HCT116 (cell line): Measurements from ENCODE around the gene TNFAIP2.

Experiments
- ATF3 ChIP-seq: IDR thresholded peaks from 2 replicates; pipeline ENCODE4 v1.6.1; 2012
- CBX3 ChIP-seq: IDR thresholded peaks from 2 replicates; pipeline ENCODE4 v1.6.1; 2012; ENCODE audit warnings: low read depth
- CEBPB ChIP-seq: IDR thresholded peaks from 2 replicates; pipeline ENCODE4 v1.6.1; 2012; ENCODE audit warnings: low read depth
- CTCF ChIP-seq, 3 experiments: fragments of 200-600 bp in 1 of 3; sonication (generic) in 1 of 3; IDR thresholded peaks in 2 of 3; conservative IDR thresholded peaks in 1 of 3; 2 replicates each; pipeline ENCODE4 v1.5.1; 2012 to 2017; ENCODE audit warnings: low read depth in 2 of 3, low read length in 2 of 3, antibody characterized with exemption in 1 of 3, borderline replicate concordance in 1 of 3, control low read depth in 1 of 3, mild to moderate bottlenecking in 1 of 3, mixed read lengths in 1 of 3, mixed run types in 1 of 3, moderate library complexity in 1 of 3; ENCODE audit not compliant: insufficient read depth in 1 of 3
- EZH2phosphoT487 ChIP-seq: fragments of 200-600 bp; IDR thresholded peaks from 2 replicates; pipeline ENCODE4 v1.6.1; 2018; ENCODE audit warnings: antibody characterized with exemption, borderline replicate concordance
- JUND ChIP-seq: IDR thresholded peaks from 2 replicates; pipeline ENCODE4 v1.6.1; 2012
- POLR2A ChIP-seq: IDR thresholded peaks from 2 replicates; pipeline ENCODE4 v1.7.0; 2011; ENCODE audit warnings: borderline replicate concordance; ENCODE audit not compliant: insufficient read depth, insufficient read length; ENCODE audit errors: extremely low read depth
- RAD21 ChIP-seq: IDR thresholded peaks from 2 replicates; pipeline ENCODE4 v1.6.1; 2012; ENCODE audit warnings: low read depth, mild to moderate bottlenecking
- REST ChIP-seq: IDR thresholded peaks from 2 replicates; pipeline ENCODE4 v1.6.1; 2012; ENCODE audit warnings: low read depth
- SIN3A ChIP-seq: IDR thresholded peaks from 2 replicates; pipeline ENCODE4 v1.6.1; 2012; ENCODE audit warnings: low read depth
- TCF7L2 ChIP-seq: IDR thresholded peaks from 2 replicates; pipeline ENCODE4 v1.7.0; 2011; ENCODE audit warnings: borderline replicate concordance, inconsistent platforms; ENCODE audit not compliant: insufficient read depth, insufficient read length; ENCODE audit errors: extremely low read depth
- YY1 ChIP-seq: IDR thresholded peaks from 2 replicates; pipeline ENCODE4 v1.6.1; 2011; ENCODE audit warnings: low read length, low read depth, moderate library complexity, mild to moderate bottlenecking; ENCODE audit not compliant: insufficient replicate concordance; ENCODE audit errors: extremely low read depth
- ZBTB33 ChIP-seq: IDR thresholded peaks from 2 replicates; pipeline ENCODE4 v1.6.1; 2011; ENCODE audit warnings: mild to moderate bottlenecking, low read length, moderate library complexity; ENCODE audit not compliant: insufficient replicate concordance; ENCODE audit errors: extremely low read depth
- ZNF274 ChIP-seq: fragments of 200-500 bp; sonication (Bioruptor generic); IDR thresholded peaks from 2 replicates; pipeline ENCODE4 v1.6.1; 2014; ENCODE audit warnings: mild to moderate bottlenecking, low read depth, low read length, inconsistent platforms

DNA sequence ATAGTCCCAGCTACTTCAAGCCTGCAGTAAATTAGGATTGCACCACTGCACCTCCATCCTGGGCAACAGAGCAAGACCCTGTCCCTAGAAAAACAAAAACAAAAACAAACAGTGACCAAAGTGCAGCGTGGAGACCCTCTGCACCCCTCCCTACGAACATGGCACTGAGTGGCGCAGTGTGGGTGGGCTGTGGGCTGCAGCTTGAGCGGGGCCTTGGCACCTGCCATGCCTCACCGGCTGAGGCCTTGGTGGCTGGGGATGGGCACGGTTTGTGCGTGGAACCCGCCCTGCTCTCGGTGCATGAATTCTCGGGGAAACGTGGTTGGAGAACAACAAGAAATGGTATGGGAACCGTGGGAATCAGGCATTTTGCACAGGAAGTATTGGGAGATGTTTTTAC is 60.8 kb downstream of the TNFAIP2 start:
- TF ChIP-seq REST, result no peak
- no peak for TF ChIP-seq CTCF (IDR thresholded peaks at IDR 0.05 in 2 of 3, conservative IDR thresholded peaks at IDR 0.05 in 1 of 3; ENCODE audit: borderline replicate concordance in 1 of 3, insufficient read depth in 1 of 3, low read depth in 2 of 3, low read length in 2 of 3)
- TF ChIP-seq RAD21, result no peak
- no peak for TF ChIP-seq POLR2A
- no peak for TF ChIP-seq TCF7L2
- no peak for TF ChIP-seq EZH2phosphoT487
- no peak for TF ChIP-seq CEBPB
- TF ChIP-seq SIN3A, result no peak
- TF ChIP-seq YY1, result no peak
- no peak for TF ChIP-seq ZBTB33
- TF ChIP-seq ATF3, result no peak
- TF ChIP-seq ZNF274, result no peak
- TF ChIP-seq JUND, result no peak
- no peak for TF ChIP-seq CBX3
